Fibroblast of villous mesenchyme (primary cell): Measurements from ENCODE around the gene TMEM221. TPM values are rescaled to one million over a fixed set of nuclear protein-coding genes. Genes with fewer than 3 reads are reported as not detected.

Source experiments
- DNase-seq: peaks from one replicate; pipeline ENCODE4 v3.0.0-alpha.2; 2010; ENCODE audit warnings: low read depth
- H3K4me3 ChIP-seq: 2 replicates; pipeline ENCODE4 v1.5.1; 2011; ENCODE audit warnings: low read depth, mild to moderate bottlenecking, low read length
- total RNA-seq: library from RNA; depleted of rRNA; stranded (reverse); fragments of >200 nt; gene quantifications from 2 replicates; pipeline ENCODE4 v1.2.3, GENCODE V29; 2012
- TF ChIP-seq, protein P1 (sequence below): IDR thresholded peaks from 2 replicates; pipeline ENCODE4 v1.5.1; 2012; ENCODE audit warnings: low read depth, mild to moderate bottlenecking, low read length; ENCODE audit not compliant: insufficient read depth

TMEM221 gene
- total RNA-seq, 1 donor, result not detected

GRCh38 chr19:17451820-17452219 is 3.4 kb upstream of the TMEM221 start:
- DNase-seq, result no peak
- H3K4me3 ChIP-seq, result no peak overlapping the region
- TF ChIP-seq, protein P1, sequence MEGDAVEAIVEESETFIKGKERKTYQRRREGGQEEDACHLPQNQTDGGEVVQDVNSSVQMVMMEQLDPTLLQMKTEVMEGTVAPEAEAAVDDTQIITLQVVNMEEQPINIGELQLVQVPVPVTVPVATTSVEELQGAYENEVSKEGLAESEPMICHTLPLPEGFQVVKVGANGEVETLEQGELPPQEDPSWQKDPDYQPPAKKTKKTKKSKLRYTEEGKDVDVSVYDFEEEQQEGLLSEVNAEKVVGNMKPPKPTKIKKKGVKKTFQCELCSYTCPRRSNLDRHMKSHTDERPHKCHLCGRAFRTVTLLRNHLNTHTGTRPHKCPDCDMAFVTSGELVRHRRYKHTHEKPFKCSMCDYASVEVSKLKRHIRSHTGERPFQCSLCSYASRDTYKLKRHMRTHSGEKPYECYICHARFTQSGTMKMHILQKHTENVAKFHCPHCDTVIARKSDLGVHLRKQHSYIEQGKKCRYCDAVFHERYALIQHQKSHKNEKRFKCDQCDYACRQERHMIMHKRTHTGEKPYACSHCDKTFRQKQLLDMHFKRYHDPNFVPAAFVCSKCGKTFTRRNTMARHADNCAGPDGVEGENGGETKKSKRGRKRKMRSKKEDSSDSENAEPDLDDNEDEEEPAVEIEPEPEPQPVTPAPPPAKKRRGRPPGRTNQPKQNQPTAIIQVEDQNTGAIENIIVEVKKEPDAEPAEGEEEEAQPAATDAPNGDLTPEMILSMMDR, result no peak

- TF ChIP-seq, protein P1, result no peak
- no peak overlapping the region for H3K4me3 ChIP-seq
- DNase-seq, result no peak
Measured at GRCh38 chr19:17450264-17451075, 2.0 kb upstream of the TMEM221 start.

GRCh38 chr19:17447704-17448130 is 751 bp downstream of the TMEM221 start:
- DNase-seq, result no peak
- TF ChIP-seq, protein P1, result no peak
- peak overlapping the region; percentile 15 for H3K4me3 ChIP-seq

DNA sequence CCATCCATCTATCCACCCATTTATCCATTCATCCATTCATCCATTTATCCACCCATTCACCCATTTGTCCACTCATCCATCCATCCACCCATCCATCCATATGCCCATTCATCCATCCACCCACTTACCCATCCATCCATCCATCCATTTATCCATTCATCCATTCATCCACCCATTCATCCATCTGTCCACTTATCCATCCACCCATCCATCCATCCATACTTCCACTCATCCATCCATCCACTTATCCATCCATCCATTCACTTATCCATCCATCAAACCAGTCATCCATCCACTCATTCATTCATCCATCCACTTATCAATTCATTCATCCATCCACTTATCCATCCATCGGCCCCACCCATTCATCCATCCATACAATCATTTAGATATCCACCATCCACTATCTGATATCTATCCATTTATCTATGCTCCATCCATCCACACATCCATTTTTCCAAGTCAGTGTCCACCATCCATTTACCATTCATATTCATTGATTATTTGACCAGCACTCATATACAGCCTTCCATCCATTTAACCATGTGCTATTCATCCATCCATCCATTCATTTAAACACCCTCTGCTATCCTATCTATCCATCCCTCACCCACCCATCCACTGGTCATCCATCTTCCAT is 2.8 kb downstream of the TMEM221 start:
- DNase-seq, result no peak
- TF ChIP-seq, protein P1, result no peak
- H3K4me3 ChIP-seq, result no peak overlapping the region

DNA sequence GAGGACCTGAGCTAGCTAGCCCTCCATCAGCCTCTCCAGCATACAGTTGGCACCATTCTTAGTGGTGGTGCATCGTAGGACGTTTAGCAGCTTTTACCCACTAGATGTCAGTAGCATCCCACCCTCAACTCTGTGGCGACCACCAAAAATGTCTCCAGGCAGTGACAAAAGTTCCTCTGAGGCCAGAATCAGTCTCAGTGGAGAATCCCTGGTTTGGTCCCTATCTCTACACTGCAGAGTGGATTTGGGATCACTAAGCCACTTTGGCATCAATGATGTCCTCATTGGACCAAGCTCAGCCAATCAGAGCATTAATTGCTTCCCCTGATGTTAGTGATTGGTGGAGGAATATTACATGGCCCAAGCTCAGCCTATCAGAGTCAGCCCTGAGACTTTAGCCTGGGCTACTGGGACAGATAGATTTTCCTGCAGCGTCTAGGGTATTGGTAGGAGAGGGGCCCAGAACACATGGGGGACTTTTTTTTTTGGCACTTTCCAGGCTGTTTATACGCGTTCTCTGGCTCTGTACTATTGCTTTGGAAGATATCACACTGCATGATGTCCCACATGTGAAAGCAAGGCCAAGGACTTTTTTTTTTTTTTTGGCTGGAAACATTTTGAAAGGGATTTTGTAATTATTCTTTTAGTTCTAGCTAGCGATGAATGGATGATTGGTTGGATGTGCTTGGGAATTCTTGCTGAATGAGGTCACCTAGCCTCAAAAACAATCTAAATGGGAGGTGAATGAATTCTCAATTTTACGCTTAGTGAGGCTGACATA is 7.0 kb downstream of the TMEM221 start:
- TF ChIP-seq, protein P1, result peak; percentile 33
- no peak overlapping the region for H3K4me3 ChIP-seq
- peak; percentile 8 for DNase-seq

GRCh38 chr19:17436874-17437267 is 11.6 kb downstream of the TMEM221 start:
- H3K4me3 ChIP-seq, result no peak overlapping the region
- TF ChIP-seq, protein P1, result no peak
- no peak for DNase-seq
